Measurements from ENCODE around the gene FOXG1. TPM values are rescaled to one million over a fixed set of nuclear protein-coding genes. Genes with fewer than 3 reads are reported as not detected.

The FOXG1 gene
- total RNA-seq, 3 donors from 2014 or later: not detected

DNA sequence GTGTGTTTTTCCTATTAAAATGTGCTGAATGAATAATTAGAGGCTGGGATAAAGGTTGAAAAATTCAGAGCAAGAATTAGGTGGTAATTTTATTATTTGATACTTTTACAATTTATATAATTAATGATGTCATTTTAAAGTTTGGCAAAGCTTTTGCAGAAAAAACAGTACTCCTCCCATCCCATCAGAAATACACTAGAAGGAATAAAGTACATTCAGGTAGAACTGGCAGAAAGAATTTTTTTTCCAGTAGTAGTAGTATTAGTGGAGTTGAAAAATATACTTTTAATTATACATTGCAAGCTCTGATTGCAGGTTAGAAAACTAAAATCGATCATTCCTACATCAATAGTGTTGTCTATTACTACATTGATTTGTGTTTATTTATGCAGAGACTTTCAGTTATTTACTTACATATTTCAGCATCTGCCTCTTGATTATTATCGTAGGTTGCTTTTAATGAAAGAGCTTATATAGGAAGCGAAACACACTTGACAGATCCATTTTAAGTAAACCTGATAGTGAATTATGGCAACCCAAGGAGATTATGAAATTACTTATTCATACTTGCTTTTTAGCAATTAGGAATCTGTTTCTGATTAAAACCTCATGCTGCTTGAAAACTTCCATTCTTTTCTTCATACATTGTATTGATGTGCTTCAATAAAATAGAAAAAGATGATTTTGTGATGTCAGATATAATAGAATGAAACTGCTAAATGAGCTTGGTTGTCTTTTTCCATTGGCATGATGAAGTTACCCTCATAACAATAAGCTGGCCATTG is 10.1 kb downstream of the FOXG1 start:
- no peaks in the 10 kb centered on the region for H3K9me3 ChIP-seq
- DNase-seq (no peak), ATAC-seq (no peak)
- H3K4me3 ChIP-seq: no peak overlapping the region
- H3K4me1 ChIP-seq (ENCODE audit: low read depth): no peaks in the 10 kb centered on the region
- intact Hi-C loops (cut with DNase I, micrococcal nuclease): no loop called here
- TF ChIP-seq, protein P1, sequence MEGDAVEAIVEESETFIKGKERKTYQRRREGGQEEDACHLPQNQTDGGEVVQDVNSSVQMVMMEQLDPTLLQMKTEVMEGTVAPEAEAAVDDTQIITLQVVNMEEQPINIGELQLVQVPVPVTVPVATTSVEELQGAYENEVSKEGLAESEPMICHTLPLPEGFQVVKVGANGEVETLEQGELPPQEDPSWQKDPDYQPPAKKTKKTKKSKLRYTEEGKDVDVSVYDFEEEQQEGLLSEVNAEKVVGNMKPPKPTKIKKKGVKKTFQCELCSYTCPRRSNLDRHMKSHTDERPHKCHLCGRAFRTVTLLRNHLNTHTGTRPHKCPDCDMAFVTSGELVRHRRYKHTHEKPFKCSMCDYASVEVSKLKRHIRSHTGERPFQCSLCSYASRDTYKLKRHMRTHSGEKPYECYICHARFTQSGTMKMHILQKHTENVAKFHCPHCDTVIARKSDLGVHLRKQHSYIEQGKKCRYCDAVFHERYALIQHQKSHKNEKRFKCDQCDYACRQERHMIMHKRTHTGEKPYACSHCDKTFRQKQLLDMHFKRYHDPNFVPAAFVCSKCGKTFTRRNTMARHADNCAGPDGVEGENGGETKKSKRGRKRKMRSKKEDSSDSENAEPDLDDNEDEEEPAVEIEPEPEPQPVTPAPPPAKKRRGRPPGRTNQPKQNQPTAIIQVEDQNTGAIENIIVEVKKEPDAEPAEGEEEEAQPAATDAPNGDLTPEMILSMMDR (IDR thresholded peaks at IDR 0.05): no peak
- no peaks in the 10 kb centered on the region for H3K36me3 ChIP-seq (ENCODE audit: low read depth)

DNA sequence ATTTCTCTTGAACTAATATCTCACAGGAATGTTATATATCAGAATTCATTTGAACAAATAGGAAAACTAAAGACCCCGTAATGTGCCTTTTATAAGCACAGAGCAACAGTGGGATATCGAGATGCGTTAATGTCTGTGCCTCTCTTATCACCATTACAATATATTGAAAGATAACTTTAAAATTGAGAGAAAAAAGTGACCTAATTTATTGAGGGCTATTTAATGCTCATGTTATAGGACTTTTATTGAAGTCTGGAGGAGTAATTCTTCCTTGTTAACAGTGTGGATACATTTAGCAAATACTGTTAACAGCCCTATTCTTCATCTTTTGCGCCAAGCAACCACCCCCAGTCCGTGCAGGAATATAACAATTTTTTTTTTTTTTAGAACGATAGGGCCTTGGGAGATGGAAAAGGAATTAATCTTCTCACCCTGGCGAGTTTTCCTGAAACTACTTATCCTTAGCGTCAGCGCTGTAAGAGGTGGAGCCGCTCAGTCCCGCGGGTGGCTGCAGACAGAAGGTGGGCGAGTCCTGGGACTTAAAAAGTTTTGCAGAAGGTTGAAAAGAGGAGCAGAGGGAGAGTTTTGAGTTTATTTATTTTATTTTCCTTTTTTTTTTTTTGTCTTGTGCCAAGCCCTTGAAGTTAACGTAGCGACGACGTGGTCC is 11.0 kb downstream of the FOXG1 start:
- ATAC-seq: no peak
- intact Hi-C loops (cut with DNase I, micrococcal nuclease): no loop called here

DNA sequence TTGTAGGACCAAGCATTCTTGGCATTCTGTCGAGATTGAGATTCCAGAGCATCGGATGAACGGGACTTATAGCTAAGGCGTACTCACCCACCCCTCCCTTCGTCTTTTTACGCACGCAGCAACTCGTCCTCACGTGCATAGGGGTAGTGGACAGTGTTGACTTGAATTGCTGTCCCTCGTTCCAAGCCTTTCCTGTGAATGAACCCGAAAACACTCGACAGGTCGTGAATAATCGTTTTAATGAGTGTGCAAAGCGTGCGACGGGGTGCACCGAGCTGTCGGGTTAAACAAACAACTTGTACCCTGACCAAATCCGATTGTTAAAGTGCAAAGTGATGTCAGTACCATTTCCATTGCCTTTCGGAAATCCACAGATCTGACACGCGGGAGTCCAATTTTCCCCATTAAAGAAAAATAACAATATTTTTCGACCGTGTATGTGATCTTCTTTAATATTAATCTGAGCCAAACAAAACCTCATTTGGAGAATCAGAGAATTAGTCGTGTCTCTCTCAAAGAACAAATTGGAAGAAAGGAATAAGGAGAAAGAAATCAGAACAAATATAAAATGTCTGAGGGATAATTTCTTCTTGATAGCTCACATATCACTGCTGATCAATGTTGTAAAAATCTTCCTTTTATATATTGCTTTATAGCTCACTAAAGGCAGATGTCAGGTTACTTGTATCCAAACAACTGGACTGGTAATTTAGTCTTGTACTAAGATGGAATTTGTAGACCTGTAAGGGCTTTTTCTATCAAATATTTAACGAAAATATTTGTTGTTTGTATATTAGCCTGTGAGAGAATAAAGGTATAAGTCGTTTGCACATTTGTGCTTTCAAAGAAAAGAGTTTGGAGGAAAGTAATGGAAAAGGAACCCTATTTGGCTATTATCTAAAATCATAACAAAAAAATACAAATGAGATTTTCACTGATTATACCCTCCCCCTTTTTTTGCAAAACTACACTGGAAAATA is 11.8 kb downstream of the FOXG1 start:
- H3K36me3 ChIP-seq (ENCODE audit: low read depth): no peaks in the 10 kb centered on the region
- intact Hi-C loops (cut with DNase I, micrococcal nuclease): no loop called here
- no peak for ATAC-seq
- no peak for DNase-seq
- no peaks in the 10 kb centered on the region for H3K4me1 ChIP-seq (ENCODE audit: low read depth)
- no peak overlapping the region for H3K4me3 ChIP-seq
- TF ChIP-seq, protein P1 (IDR thresholded peaks at IDR 0.05): no peak
- H3K9me3 ChIP-seq: no peaks in the 10 kb centered on the region

More for the DNA sequence above, 11.0 kb downstream of the FOXG1 start:
- TF ChIP-seq, protein P1 (IDR thresholded peaks at IDR 0.05): no peak
- no peaks in the 10 kb centered on the region for H3K36me3 ChIP-seq (ENCODE audit: low read depth)
- H3K4me1 ChIP-seq (ENCODE audit: low read depth): no peaks in the 10 kb centered on the region
- H3K4me3 ChIP-seq: no peak overlapping the region
- DNase-seq: no peak
- no peaks in the 10 kb centered on the region for H3K9me3 ChIP-seq

DNA sequence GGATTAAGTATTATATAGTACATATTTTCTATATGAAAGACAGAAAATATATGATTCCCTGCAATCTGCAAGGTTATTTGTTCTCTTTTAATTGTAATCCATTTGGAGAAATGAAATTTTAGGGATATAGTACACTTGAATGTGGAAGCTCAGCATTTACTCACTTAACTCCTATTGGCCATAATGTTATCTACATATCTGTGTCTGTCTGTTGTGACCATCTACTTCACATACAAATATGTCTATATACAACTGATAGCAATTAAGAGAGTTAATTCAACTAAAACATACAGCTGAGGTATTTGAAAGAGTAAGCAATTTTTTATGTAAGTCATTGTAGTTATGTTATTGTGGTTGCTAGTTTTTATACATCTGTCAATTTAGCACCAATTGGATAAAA is 12.9 kb downstream of the FOXG1 start:
- Histone ChIP-seq H3K4me1 (ENCODE audit: low read depth) (no peaks in the 10 kb centered on the region), H3K4me3 (no peak overlapping the region), H3K9me3 (no peaks in the 10 kb centered on the region), H3K36me3 (ENCODE audit: low read depth) (no peaks in the 10 kb centered on the region)
- ATAC-seq: no peak
- TF ChIP-seq, protein P1 (IDR thresholded peaks at IDR 0.05): no peak
- DNase-seq: no peak
- intact Hi-C loops (cut with DNase I, micrococcal nuclease): no loop called here

All from mucosa of descending colon (tissue), 3 donors.